Keratinocyte (primary cell): ENCODE measurements around the gene ZNF365.

Experiments
- CTCF ChIP-seq, 3 experiments: IDR thresholded peaks in 1 of 3; conservative IDR thresholded peaks in 1 of 3; optimal IDR thresholded peaks in 1 of 3; 2 replicates in 2 of 3; 3 replicates in 1 of 3; pipeline versions ENCODE3 to v1.5.1; 2011; ENCODE audit warnings: low read length in 3 of 3, mild to moderate bottlenecking in 3 of 3, moderate library complexity in 2 of 3, control low read depth in 1 of 3, inconsistent platforms in 1 of 3; ENCODE audit not compliant: insufficient read depth in 2 of 3; ENCODE audit errors: extremely low read depth in 1 of 3
- EZH2 ChIP-seq: IDR thresholded peaks from one replicate; pipeline ENCODE4 v1.6.1; 2012; ENCODE audit warnings: inconsistent platforms, mild to moderate bottlenecking, low read length, moderate library complexity

- TF ChIP-seq CTCF (optimal IDR thresholded peaks at IDR 0.05 in 1 of 3, IDR thresholded peaks at IDR 0.05 in 1 of 3, conservative IDR thresholded peaks at IDR 0.05 in 1 of 3; ENCODE audit: extremely low read depth in 1 of 3, insufficient read depth in 2 of 3, low read length in 3 of 3) (no peak), EZH2 (no peak)
These were observed 28.3 kb downstream of the ZNF365 start for GRCh38 chr10:62402508-62402907.
